Measurements from ENCODE around the gene SUGCT.
"Not testable (repeated sequence)": the region's sequence is repeated elsewhere in the genome, so short reads cannot be mapped to it uniquely, and the experiment has no call there.

Gene SUGCT

DNA sequence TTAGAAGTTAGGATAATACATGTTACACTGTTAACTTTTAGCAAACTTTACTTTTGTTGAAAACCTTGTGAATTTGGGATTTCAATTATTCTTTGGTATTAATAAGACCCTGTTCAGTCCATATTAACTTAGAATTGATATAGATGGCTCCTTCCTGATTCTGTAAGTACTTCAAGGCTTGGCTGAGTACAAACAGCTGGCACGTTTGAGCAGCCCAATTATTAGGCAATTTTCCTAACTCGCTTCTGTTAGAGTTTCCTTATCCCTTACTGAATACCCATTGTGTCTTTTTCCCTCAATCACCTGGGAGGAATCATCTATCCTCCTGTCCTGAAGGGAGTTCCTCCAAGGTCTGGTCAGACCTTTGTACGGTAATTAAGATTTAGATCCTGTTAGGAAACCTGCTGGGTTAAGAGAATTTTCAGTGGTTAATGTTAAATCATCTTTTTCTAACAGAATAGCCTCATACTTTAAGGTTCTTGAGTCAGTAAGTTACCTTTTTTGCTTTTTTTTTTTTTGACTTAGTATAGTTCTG is 10.9 kb downstream of the SUGCT start:
- H3K9me3 ChIP-seq (replicated peaks; ENCODE audit: low read length); H3K4me2 ChIP-seq (ENCODE audit: low read length); H3K4me1 ChIP-seq (ENCODE audit: control insufficient read depth, insufficient read depth, low read length); H3K9ac ChIP-seq (ENCODE audit: low read depth, low read length); H3K4me3 ChIP-seq (ENCODE audit: low read length); H3K36me3 ChIP-seq (ENCODE audit: insufficient read depth, low read length); H3K27me3 ChIP-seq (ENCODE audit: control insufficient read depth, insufficient read depth, low read length): not testable (repeated sequence)

DNA sequence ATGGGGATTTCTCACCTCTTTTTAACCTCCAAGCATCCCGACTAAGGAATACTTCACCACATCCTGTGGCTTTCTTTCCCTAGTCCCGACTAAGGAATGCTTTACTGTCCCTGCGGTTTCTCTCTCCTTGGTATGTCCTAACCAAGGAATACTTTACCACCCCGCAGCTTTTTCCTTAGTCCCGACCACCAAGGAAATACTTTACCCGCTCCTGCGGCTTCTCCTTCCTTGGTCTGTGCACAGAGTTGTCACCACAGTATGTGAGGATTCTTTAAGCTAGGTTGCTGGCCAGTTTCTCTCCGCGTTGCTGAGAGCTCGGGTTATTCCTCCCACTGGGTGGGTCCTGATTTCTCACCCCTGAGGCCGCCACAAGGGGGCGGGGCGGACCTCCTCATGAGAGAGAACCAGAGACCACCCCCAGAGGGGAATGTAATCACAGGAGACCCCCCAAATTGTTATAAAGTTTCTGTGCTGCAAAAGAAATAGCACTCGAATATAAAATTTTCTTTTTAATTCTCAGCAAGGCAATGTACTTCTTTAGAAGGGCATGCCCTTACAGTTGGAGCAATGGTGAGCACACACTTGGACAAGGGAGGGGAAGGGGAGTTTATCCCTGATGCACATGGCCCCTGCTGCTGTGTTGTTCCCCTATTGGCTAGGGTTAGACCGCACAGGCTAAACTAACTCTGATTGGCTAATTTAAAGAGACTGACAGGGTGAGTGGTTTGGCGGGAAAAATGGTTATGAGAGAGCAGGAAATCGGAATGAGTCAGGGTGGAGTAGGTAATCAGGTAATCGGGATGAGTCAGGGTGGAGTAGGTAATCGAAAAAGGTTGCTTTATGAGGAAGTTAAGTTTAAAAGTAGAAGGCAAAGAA is 12.8 kb downstream of the SUGCT start:
- H3K9me3 ChIP-seq (replicated peaks; ENCODE audit: low read length), result no peaks in the 10 kb centered on the region
- no peaks in the 10 kb centered on the region for H3K4me1 ChIP-seq (ENCODE audit: control insufficient read depth, insufficient read depth, low read length)
- no peaks in the 10 kb centered on the region for H3K36me3 ChIP-seq (ENCODE audit: insufficient read depth, low read length)
- no peaks in the 10 kb centered on the region for H3K27me3 ChIP-seq (ENCODE audit: control insufficient read depth, insufficient read depth, low read length)
- H3K4me2 ChIP-seq (ENCODE audit: low read length), result no peak overlapping the region
- no peak overlapping the region for H3K4me3 ChIP-seq (ENCODE audit: low read length)
- no peak overlapping the region for H3K9ac ChIP-seq (ENCODE audit: low read depth, low read length)

- H3K4me2 ChIP-seq (ENCODE audit: low read length); H3K36me3 ChIP-seq (ENCODE audit: insufficient read depth, low read length); H3K27me3 ChIP-seq (ENCODE audit: control insufficient read depth, insufficient read depth, low read length); H3K9ac ChIP-seq (ENCODE audit: low read depth, low read length); H3K9me3 ChIP-seq (replicated peaks; ENCODE audit: low read length); H3K4me1 ChIP-seq (ENCODE audit: control insufficient read depth, insufficient read depth, low read length); H3K4me3 ChIP-seq (ENCODE audit: low read length): not testable (repeated sequence)
Measured at GRCh38 chr7:40148247-40148580, 13.4 kb downstream of the SUGCT start.

DNA sequence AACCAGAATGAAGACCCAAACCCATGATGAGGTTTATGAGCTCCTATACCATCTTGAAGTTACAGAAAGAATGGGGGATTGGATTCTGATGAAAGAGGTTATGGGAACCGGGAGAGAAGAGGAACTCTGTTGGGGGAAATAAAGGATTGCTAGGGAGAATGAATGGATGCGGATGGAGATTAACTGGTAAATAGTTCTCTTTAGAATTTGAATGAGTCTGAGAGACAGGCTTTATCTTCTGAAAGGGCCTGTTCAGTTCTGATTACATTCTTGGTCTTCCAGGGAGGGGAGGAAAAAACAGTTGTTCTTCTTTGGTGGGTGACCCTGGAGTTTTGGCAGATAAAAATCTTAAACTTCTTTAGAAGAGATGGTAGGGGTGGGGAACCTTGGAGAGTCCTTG is 13.9 kb downstream of the SUGCT start:
- Histone ChIP-seq H3K4me1 (ENCODE audit: control insufficient read depth, insufficient read depth, low read length) (no peaks in the 10 kb centered on the region), H3K36me3 (ENCODE audit: insufficient read depth, low read length) (no peaks in the 10 kb centered on the region), H3K9ac (ENCODE audit: low read depth, low read length) (no peak overlapping the region)

GRCh38 chr7:40151504-40151903 is 16.7 kb downstream of the SUGCT start:
- Histone ChIP-seq H3K36me3 (ENCODE audit: insufficient read depth, low read length) (no peaks in the 10 kb centered on the region), H3K27me3 (ENCODE audit: control insufficient read depth, insufficient read depth, low read length) (no peaks in the 10 kb centered on the region), H3K4me2 (ENCODE audit: low read length) (no peak overlapping the region), H3K9ac (ENCODE audit: low read depth, low read length) (no peak overlapping the region), H3K9me3 (replicated peaks; ENCODE audit: low read length) (no peaks in the 10 kb centered on the region), H3K4me3 (ENCODE audit: low read length) (no peak overlapping the region), H3K4me1 (ENCODE audit: control insufficient read depth, insufficient read depth, low read length) (no peaks in the 10 kb centered on the region)

More for the DNA sequence above, 13.9 kb downstream of the SUGCT start:
- H3K4me2 ChIP-seq (ENCODE audit: low read length), result no peak overlapping the region
- no peaks in the 10 kb centered on the region for H3K27me3 ChIP-seq (ENCODE audit: control insufficient read depth, insufficient read depth, low read length)
- no peaks in the 10 kb centered on the region for H3K9me3 ChIP-seq (replicated peaks; ENCODE audit: low read length)
- H3K4me3 ChIP-seq (ENCODE audit: low read length), result no peak overlapping the region

DNA sequence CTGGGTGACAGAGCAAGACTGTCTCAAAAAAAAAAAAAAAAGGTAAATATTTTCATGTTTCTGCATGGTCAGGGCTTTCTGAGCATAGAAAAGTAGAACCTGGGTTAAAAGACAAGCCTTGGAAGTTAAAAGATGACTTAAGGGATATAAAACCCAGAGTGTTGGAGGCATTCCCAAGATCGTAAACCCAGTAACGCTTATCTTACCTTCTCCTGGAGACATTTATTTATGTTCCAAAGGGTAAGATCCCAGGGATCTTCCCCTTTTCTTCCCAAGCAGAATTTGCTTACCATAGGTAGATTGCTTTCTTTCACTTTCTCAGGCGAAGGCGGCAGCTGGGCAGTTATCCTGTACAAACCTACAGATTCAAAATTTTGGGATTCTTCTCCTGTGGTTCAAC is 22.2 kb downstream of the SUGCT start:
- no peaks in the 10 kb centered on the region for H3K27me3 ChIP-seq (ENCODE audit: control insufficient read depth, insufficient read depth, low read length)
- H3K9ac ChIP-seq (ENCODE audit: low read depth, low read length), result no peak overlapping the region
- no peaks in the 10 kb centered on the region for H3K9me3 ChIP-seq (replicated peaks; ENCODE audit: low read length)
- H3K4me1 ChIP-seq (ENCODE audit: control insufficient read depth, insufficient read depth, low read length), result no peaks in the 10 kb centered on the region
- H3K36me3 ChIP-seq (ENCODE audit: insufficient read depth, low read length), result no peaks in the 10 kb centered on the region
- no peak overlapping the region for H3K4me2 ChIP-seq (ENCODE audit: low read length)
- no peak overlapping the region for H3K4me3 ChIP-seq (ENCODE audit: low read length)

- H3K27me3 ChIP-seq (ENCODE audit: control insufficient read depth, insufficient read depth, low read length), result no peaks in the 10 kb centered on the region
- H3K9me3 ChIP-seq (replicated peaks; ENCODE audit: low read length), result no peaks in the 10 kb centered on the region
- H3K36me3 ChIP-seq (ENCODE audit: insufficient read depth, low read length), result no peaks in the 10 kb centered on the region
- H3K4me1 ChIP-seq (ENCODE audit: control insufficient read depth, insufficient read depth, low read length), result no peaks in the 10 kb centered on the region
- no peak overlapping the region for H3K9ac ChIP-seq (ENCODE audit: low read depth, low read length)
- no peak overlapping the region for H3K4me3 ChIP-seq (ENCODE audit: low read length)
- no peak overlapping the region for H3K4me2 ChIP-seq (ENCODE audit: low read length)
Measured at GRCh38 chr7:40162516-40162915, 27.7 kb downstream of the SUGCT start.

DNA sequence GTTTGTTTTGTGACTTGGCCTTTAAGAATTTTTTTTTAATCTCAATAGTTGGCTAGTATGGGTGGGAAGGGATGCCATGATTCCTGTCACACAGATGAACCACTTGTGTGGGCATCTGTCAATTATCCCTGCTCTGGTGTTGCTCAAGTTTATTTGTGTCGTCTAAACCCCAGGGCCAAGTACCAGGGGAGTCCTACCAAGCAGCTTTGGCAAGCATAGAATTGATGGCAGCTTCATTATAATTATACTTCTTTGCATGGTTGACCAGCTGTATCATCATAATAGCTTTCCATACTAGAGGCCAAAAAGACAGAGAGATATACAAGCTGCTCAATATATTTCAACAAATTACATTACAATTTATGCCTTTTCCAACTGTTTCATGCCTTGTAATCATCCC is 30.4 kb downstream of the SUGCT start:
- Histone ChIP-seq H3K9me3 (replicated peaks; ENCODE audit: low read length) (no peaks in the 10 kb centered on the region), H3K9ac (ENCODE audit: low read depth, low read length) (no peak overlapping the region), H3K4me2 (ENCODE audit: low read length) (no peak overlapping the region), H3K4me3 (ENCODE audit: low read length) (no peak overlapping the region), H3K4me1 (ENCODE audit: control insufficient read depth, insufficient read depth, low read length) (no peaks in the 10 kb centered on the region), H3K27me3 (ENCODE audit: control insufficient read depth, insufficient read depth, low read length) (no peaks in the 10 kb centered on the region), H3K36me3 (ENCODE audit: insufficient read depth, low read length) (no peaks in the 10 kb centered on the region)

DNA sequence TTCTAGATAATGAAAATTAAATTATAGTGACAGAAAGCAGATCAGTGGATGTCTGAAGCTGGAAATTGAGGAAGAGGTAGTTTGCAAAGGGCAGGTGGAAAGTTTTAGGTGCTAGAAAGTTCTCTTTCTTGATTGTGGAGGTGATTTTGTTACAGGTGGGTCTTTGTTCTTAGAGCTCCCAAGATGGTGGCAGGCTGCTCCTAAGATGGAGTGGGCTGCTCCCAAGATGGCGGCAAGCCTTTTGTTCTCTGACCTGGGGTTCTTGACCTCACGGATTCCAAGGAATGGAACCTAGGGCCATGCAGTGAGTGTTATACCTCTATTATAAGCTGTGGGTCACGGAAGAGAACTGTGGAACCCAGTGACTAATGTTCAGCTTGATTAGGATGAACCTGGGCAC is 32.5 kb downstream of the SUGCT start:
- Histone ChIP-seq H3K9ac (ENCODE audit: low read depth, low read length) (no peak overlapping the region), H3K36me3 (ENCODE audit: insufficient read depth, low read length) (no peaks in the 10 kb centered on the region), H3K27me3 (ENCODE audit: control insufficient read depth, insufficient read depth, low read length) (no peaks in the 10 kb centered on the region), H3K4me2 (ENCODE audit: low read length) (no peak overlapping the region), H3K9me3 (replicated peaks; ENCODE audit: low read length) (no peaks in the 10 kb centered on the region), H3K4me3 (ENCODE audit: low read length) (no peak overlapping the region), H3K4me1 (ENCODE audit: control insufficient read depth, insufficient read depth, low read length) (no peaks in the 10 kb centered on the region)

GRCh38 chr7:40168266-40168665 is 33.5 kb downstream of the SUGCT start:
- not testable (repeated sequence) for H3K9ac ChIP-seq (ENCODE audit: low read depth, low read length); H3K4me1 ChIP-seq (ENCODE audit: control insufficient read depth, insufficient read depth, low read length); H3K4me2 ChIP-seq (ENCODE audit: low read length); H3K9me3 ChIP-seq (replicated peaks; ENCODE audit: low read length); H3K27me3 ChIP-seq (ENCODE audit: control insufficient read depth, insufficient read depth, low read length); H3K4me3 ChIP-seq (ENCODE audit: low read length); H3K36me3 ChIP-seq (ENCODE audit: insufficient read depth, low read length)

DNA sequence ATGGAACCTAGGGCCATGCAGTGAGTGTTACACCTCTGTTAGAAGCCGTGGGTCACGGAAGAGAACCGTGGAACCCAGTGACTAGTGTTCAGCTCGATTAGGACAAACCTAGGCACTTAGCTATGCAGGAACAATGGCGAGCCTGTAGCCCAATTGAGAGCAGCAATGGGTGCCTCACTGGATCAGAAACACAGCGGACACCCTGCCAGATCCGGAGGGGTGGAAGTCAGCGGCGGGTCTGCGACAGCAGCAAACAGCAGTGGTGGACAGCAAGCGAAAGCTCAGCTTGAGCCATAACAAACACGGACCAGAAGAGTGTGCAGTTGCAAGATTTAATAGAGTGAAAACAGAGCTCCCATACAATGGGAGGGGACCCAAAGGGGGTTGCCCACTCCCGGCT is 38.3 kb downstream of the SUGCT start:
- H3K4me1 ChIP-seq (ENCODE audit: control insufficient read depth, insufficient read depth, low read length); H3K9ac ChIP-seq (ENCODE audit: low read depth, low read length); H3K36me3 ChIP-seq (ENCODE audit: insufficient read depth, low read length): not testable (repeated sequence)

DNA sequence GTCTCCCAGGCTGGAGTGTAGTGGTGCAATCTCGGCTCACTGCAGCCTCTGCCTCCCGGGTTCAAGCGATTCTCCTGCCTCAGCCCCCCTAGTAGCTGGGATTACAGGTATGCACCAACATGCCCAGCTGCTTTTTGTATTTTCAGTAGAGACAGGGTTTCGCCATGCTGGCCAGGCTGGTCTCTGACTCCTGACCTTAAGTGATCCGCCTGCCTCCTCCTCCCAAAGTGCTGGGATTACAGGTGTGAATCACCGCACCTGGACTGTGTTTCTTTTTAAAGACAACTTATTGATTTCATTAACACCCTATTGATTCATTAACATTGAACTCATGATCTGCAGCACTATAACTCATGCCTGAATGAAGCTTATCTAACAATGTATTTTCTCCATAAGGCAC is 40.5 kb downstream of the SUGCT start:
- not testable (repeated sequence) for H3K27me3 ChIP-seq (ENCODE audit: control insufficient read depth, insufficient read depth, low read length); H3K9me3 ChIP-seq (replicated peaks; ENCODE audit: low read length); H3K9ac ChIP-seq (ENCODE audit: low read depth, low read length); H3K4me3 ChIP-seq (ENCODE audit: low read length); H3K4me2 ChIP-seq (ENCODE audit: low read length); H3K36me3 ChIP-seq (ENCODE audit: insufficient read depth, low read length); H3K4me1 ChIP-seq (ENCODE audit: control insufficient read depth, insufficient read depth, low read length)

More for the DNA sequence above, 38.3 kb downstream of the SUGCT start:
- H3K4me3 ChIP-seq (ENCODE audit: low read length); H3K9me3 ChIP-seq (replicated peaks; ENCODE audit: low read length); H3K4me2 ChIP-seq (ENCODE audit: low read length); H3K27me3 ChIP-seq (ENCODE audit: control insufficient read depth, insufficient read depth, low read length): not testable (repeated sequence)

Data from skeletal muscle satellite cell (primary cell).